Osteocyte (in vitro differentiated cells): ENCODE measurements around the gene NME8. TPM values are rescaled to one million over a fixed set of nuclear protein-coding genes. Genes with fewer than 3 reads are reported as not detected.
A peak's percentile ranks its signal among the peaks of the same experiment; 100 is the strongest.

ENCODE experiments used
- DNase-seq: peaks from one replicate; pipeline ENCODE4 v3.0.0; 2021; ENCODE audit warnings: mixed read lengths; ENCODE audit not compliant: unreplicated experiment; ENCODE audit errors: extremely low spot score
- H3K27ac Mint-ChIP-seq: one replicate; pipeline ENCODE4 v1.8.0; 2021; ENCODE audit warnings: mild to moderate bottlenecking, mixed read lengths; ENCODE audit not compliant: unreplicated experiment
- H3K27me3 Mint-ChIP-seq: one replicate; pipeline ENCODE4 v1.8.0; 2021; ENCODE audit warnings: mixed read lengths; ENCODE audit not compliant: unreplicated experiment
- H3K36me3 Mint-ChIP-seq: one replicate; pipeline ENCODE4 v1.8.0; 2021; ENCODE audit warnings: mixed read lengths; ENCODE audit not compliant: unreplicated experiment
- H3K4me1 Mint-ChIP-seq: one replicate; pipeline ENCODE4 v1.8.0; 2021; ENCODE audit warnings: mixed read lengths; ENCODE audit not compliant: unreplicated experiment
- H3K4me3 Mint-ChIP-seq: one replicate; pipeline ENCODE4 v1.8.0; 2021; ENCODE audit warnings: mild to moderate bottlenecking, moderate library complexity, mixed read lengths; ENCODE audit not compliant: unreplicated experiment
- H3K9me3 Mint-ChIP-seq: one replicate; pipeline ENCODE4 v1.8.0; 2021; ENCODE audit warnings: mixed read lengths; ENCODE audit not compliant: unreplicated experiment
- total RNA-seq: library from RNA; stranded (reverse); gene quantifications from 2 replicates; pipeline ENCODE4 v1.2.1, GENCODE V29; 2021
- TF ChIP-seq, protein P1 (sequence below): fragments of 200-600 bp; sonication (generic); IDR thresholded peaks from 2 replicates; pipeline ENCODE4 v1.5.0; 2021; ENCODE audit warnings: antibody characterized with exemption, mild to moderate bottlenecking, moderate library complexity

The NME8 gene
- total RNA-seq, 1 donor from 2014 or later, result not detected

DNA sequence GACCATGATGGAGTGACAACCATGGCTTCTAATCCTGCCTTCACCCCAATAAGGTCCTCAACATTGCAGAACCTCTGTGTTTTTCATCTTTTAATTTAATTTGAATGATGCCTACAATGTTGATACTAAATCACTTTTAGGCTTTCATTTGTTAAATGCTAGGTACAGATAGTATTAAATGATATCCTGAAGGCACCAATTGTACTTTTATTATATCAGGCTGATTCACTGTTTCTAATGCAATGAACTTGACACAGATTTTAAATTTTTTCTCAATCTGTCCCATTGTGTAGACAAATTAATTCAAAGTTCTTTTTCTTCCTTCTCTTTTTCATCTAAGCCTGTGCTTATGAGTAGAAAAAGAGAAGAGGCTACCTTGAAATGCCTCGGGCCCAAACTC, 77.2 kb downstream of the NME8 start:
- Mint-ChIP-seq H3K9me3 (peaks cover 9% of the 10 kb centered on the region), H3K4me3 (no peak overlapping the region), H3K4me1 (peaks cover 15% of the 10 kb centered on the region), H3K36me3 (peaks cover 5% of the 10 kb centered on the region), H3K27me3 (no peaks in the 10 kb centered on the region), H3K27ac (no peak overlapping the region)
- TF ChIP-seq, protein P1, sequence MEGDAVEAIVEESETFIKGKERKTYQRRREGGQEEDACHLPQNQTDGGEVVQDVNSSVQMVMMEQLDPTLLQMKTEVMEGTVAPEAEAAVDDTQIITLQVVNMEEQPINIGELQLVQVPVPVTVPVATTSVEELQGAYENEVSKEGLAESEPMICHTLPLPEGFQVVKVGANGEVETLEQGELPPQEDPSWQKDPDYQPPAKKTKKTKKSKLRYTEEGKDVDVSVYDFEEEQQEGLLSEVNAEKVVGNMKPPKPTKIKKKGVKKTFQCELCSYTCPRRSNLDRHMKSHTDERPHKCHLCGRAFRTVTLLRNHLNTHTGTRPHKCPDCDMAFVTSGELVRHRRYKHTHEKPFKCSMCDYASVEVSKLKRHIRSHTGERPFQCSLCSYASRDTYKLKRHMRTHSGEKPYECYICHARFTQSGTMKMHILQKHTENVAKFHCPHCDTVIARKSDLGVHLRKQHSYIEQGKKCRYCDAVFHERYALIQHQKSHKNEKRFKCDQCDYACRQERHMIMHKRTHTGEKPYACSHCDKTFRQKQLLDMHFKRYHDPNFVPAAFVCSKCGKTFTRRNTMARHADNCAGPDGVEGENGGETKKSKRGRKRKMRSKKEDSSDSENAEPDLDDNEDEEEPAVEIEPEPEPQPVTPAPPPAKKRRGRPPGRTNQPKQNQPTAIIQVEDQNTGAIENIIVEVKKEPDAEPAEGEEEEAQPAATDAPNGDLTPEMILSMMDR, result no peak
- DNase-seq, result no peak

DNA sequence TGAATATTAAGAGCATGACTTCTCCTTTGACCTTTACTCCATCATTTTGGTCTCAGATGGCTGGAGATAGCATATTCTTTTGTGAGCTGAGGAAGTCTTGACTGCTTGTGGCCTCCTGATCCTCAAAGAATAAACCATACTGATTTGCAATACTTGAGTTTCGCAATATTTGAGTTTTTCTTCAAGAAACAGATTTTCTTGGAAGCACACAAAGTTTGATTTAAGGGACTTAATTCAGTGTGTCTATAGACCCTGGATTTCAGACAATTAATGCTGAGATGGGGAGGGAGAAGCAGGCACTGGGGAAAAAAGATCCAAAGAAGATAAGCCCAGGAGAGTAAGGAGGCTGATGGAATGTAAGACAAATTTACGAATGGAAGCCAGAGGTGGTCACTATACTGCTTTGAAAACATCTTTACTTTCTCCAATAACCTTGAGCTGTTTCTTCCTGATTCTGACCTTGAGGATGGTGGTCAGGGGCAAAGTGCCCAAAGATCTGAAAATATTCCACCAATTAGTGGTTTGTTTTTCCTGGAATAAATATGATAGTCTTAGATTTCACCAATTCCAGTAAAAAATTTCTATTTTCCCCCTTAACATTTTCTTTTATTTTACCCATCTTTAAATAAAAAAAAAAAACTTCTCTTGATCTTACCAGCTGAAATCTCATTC, 79.5 kb downstream of the NME8 start:
- no peaks in the 10 kb centered on the region for H3K27me3 Mint-ChIP-seq
- H3K9me3 Mint-ChIP-seq, result peaks cover 9% of the 10 kb centered on the region
- DNase-seq, result no peak
- peaks cover 16% of the 10 kb centered on the region for H3K4me1 Mint-ChIP-seq
- TF ChIP-seq, protein P1, result no peak
- no peak overlapping the region for H3K27ac Mint-ChIP-seq
- peaks cover 5% of the 10 kb centered on the region for H3K36me3 Mint-ChIP-seq
- H3K4me3 Mint-ChIP-seq, result no peak overlapping the region

DNA sequence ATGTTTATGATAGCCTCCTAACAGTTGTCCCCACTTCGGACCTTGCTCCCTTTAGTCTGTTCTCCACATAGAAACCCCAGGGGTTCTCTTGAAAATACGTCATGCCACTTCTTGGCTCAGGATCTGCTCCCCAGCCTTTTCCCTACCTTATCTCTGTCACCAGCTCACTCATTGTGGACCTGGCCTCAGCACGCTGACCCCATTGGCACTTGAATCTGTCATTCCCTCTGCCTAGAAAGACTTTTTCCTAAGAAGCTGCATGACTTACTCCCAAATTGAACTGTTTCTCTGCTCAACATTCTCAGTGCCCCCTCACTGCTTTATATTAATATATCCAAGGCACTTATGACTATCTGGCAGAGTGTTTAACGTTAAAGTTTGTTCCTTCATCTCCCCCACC, 80.5 kb downstream of the NME8 start:
- TF ChIP-seq, protein P1, result no peak
- Mint-ChIP-seq H3K9me3 (peaks cover 9% of the 10 kb centered on the region), H3K4me1 (peaks cover 16% of the 10 kb centered on the region), H3K36me3 (peaks cover 5% of the 10 kb centered on the region), H3K27ac (no peak overlapping the region), H3K27me3 (no peaks in the 10 kb centered on the region), H3K4me3 (no peak overlapping the region)
- DNase-seq, result no peak

DNA sequence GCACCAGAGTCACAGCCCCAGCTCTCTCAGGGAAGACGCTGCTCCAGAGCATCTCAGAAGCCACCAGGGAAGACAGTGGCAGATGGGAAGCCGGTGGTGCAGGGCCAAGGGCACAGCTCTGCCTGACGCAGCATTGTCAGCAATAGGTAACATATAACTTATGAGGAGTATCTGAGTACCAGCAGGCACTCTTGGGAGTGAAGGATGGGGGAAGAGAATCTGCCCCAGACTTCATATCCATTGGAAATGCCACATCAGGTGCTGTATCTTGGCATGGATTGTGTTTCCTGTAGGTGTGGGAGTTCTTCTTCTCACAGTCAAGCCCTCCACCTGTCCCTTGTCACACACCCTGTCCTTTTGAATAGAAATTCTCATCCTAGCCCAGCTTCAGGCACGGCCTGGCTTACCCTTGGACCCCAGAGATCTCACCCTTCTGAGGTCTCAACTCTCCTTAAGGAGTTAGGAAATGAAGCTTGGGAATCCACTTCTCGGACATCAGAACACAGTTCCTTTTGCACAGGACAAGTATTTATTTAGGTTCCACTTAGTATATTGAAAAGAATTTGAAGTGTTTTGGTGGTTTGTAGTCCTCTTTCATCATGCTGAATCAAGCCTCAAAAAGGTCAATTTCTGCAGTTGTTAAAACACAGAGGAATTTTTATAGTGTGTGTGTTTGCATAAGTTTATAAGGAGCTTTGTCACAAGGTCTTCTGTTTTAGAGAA, 82.0 kb downstream of the NME8 start:
- no peak for DNase-seq
- Mint-ChIP-seq H3K4me1 (peaks cover 16% of the 10 kb centered on the region), H3K9me3 (peaks cover 4% of the 10 kb centered on the region), H3K27me3 (no peaks in the 10 kb centered on the region), H3K4me3 (no peak overlapping the region), H3K36me3 (peaks cover 5% of the 10 kb centered on the region), H3K27ac (peak overlapping the region; percentile 69)
- TF ChIP-seq, protein P1, result no peak

DNA sequence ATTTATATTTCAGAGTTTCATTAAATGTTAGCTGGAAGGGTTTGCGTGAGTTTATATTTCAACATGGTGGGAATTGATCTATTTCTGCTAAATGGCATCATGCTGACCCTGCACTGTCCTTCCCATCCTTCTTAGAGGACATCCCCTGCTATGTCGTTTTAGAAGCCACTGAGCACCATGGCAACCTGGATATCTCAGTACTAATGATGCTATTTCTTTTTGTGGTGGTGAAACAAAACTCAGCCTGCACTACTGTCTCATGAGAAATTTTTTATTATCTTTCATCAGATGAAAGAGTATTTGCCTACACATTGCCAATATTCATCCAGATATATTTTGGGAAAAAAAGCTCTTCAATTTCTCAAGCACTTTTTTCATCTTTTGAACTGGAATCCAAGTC, 84.1 kb downstream of the NME8 start:
- H3K9me3 Mint-ChIP-seq, result peaks cover 9% of the 10 kb centered on the region
- no peak overlapping the region for H3K4me3 Mint-ChIP-seq
- no peaks in the 10 kb centered on the region for H3K27me3 Mint-ChIP-seq
- H3K36me3 Mint-ChIP-seq, result no peaks in the 10 kb centered on the region
- DNase-seq, result no peak
- H3K4me1 Mint-ChIP-seq, result peaks cover 16% of the 10 kb centered on the region
- no peak overlapping the region for H3K27ac Mint-ChIP-seq
- TF ChIP-seq, protein P1, result no peak
